ENCODE measurements around the gene VILL. TPM values are rescaled to one million over a fixed set of nuclear protein-coding genes. Genes with fewer than 3 reads are reported as not detected.

The VILL gene
- total RNA-seq: 4.0 TPM
- long read RNA-seq, partial matches to known transcripts: 6 of 6 reads
- long read RNA-seq, other reads (novel, unspliced or antisense): 0 of 6 reads

DNA sequence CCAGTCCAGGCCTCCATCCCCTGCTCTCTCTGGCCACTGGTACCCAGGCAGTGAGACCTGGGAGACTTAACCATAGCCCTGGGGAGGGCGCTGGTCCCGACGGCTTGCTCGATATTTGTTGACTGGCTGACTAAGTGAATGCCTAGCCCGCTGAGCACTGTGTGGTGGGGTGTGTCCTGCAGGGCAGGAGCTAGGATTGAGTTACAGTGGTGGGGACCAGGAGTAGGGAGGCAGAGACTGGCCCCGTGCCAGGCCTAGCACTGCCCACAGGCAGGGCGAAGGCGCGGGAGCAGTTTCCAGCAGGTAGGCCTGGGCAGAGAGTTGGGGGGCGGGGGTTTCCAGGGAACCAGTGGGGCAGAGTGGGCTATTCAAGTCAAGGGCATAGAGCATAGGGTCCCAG lies at the start of gene VILL:
TSS of gene VILL (plus strand) at position 260 of the 400 bp plus-strand sequence. CDS start 2,887 bp downstream, outside the sequence.
- no peak for DNase-seq
- no peak for ATAC-seq (ENCODE audit: poor library complexity)
- intact Hi-C loops (cut with DNase I): no loop called here

DNA sequence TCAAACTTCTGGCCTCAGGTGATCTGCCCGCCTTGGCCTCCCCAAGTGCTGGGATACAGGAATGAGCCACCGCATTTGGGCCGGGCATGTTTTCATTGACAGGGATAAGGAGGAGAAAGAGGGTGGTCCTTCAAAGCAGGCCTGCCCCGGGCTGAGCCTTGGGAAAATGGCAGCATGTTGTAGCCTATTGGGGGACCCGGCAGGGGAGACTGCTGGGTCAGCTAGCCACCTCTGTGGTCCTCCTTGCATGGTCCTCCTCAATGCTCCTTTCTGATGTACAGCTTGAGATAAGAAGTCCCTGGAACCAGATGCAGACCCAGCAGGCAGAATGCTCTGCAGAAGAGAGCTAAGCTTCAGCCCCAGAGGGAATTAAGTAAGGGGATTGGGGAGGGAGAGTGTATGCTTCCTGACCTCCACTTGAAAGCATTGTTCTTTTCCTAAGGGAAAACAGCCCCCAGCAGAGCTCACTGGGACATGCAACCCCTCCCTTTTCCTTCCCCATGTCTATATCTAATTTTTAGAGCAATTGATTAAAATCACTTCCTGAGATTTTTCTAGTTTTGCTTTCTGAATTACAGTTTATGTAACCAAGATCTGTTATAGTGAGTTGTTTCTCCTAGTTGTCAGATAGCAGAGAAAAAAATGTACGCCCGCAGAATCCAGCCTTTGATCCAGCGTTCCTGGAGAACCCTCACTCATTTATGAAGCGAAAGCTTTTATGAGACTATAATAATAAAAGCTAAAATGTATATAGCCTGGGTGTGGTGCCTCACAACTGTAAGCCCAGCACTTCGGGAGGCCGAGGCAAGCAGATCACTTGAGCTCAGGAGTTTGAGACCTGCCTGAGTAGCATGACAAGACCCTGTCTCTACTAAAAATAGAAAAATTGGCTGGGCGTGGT lies 48.7 kb upstream of the VILL start:
- DNase-seq: no peak
- ATAC-seq (ENCODE audit: poor library complexity): no peak
- intact Hi-C loops (cut with DNase I): no loop called here

DNA sequence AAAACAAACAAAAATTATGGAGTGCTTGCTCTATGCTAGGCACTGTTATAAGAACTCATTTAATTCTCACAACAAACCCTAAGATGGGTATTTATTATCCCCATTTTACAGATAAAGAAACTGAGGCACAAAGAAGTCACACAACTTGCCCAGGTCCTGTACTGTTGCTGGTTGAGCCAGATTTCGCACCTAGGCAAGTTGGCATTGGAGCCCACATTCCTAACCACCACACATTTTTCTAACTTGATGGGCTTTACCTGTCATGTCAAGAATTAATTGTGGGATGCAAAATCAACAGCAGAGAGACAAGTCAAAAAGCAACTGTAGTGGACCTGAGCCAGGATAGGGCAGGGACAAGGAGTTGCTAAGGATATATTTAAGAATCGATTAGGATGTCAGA lies 47.9 kb upstream of the VILL start:
- no peak for DNase-seq
- intact Hi-C loops (cut with DNase I): no loop called here

DNA sequence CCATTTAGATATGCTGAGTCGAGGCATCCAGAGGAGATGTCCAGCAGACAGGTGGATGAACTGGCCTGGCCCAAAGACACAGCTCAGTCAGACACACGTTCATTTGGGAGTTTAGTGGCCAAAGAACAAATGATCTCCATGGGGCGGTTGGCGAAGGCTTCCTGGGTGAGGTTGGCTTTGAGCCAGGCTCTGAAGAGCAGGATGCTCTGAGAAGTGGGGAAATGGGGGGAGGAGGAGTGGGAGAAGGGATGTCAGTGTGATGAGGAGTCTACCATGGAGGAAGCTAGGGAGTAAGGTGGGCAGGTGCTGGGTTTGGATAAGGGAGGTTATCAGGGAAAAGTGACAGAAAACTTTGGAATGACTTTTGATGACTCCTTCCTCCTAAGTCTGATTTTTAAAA lies 47.5 kb upstream of the VILL start:
- intact Hi-C loops (cut with DNase I): no loop called here
- DNase-seq (no peak), ATAC-seq (ENCODE audit: poor library complexity) (no peak)

More for the DNA sequence above, 47.9 kb upstream of the VILL start:
- ATAC-seq (ENCODE audit: poor library complexity): no peak

DNA sequence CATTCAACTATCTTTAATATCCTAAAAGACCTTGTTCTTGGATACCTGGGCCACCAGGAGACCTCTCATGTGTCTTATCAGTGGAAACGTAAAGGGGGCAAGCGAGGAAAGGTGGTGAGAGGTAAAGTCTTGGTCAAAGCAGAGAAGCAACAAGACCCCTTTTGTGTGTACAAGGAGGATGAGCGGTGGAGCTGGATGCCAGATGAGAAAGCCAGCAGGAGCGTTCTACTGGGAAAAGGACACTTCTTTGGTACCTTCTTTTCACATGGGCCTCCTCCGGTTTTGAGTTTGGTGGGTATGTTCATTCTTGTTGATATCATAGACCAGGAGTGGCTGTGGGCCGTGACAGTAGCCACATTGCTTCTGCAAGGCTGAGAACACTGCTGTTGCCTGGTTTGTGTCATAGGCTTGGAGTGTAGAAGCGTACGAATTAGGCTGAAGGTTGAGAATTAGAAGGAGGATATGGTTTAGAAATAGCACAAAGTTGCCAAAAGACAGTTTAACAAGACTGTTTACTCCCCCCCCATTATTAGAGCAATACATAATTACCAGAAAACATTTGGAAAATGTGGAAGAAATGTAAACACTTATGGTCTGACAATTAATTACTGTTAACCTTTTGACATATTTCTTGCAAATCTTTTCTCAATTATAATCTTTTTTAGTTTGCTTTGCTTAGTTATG lies 46.8 kb upstream of the VILL start:
- no peak for DNase-seq
- intact Hi-C loops (cut with DNase I): no loop called here
- no peak for ATAC-seq (ENCODE audit: poor library complexity)

DNA sequence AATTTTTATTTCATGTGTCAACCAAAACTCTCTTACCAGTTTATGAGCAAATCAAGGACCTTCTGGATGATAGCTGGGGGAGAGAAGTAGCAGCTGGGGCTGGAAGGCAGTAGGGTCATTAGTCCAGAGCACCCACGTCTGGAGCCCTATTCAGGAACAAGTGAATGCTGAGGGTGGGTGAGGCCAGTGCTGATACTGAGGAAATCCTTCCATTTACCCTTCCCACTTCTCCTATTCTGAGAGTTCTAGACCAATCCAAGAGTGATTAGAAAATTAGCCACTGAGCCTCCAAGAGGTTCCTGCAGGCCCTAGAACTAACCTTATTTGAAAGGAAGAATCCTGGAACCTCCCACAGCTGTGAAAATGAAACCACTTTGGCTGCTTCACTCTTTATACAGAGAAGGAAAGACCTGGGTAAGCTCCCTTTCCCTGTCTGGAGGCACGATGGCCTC lies 46.2 kb upstream of the VILL start:
- DNase-seq: no peak
- peak; percentile 49 for ATAC-seq (ENCODE audit: poor library complexity)
- intact Hi-C loops (cut with DNase I): no loop called here

DNA sequence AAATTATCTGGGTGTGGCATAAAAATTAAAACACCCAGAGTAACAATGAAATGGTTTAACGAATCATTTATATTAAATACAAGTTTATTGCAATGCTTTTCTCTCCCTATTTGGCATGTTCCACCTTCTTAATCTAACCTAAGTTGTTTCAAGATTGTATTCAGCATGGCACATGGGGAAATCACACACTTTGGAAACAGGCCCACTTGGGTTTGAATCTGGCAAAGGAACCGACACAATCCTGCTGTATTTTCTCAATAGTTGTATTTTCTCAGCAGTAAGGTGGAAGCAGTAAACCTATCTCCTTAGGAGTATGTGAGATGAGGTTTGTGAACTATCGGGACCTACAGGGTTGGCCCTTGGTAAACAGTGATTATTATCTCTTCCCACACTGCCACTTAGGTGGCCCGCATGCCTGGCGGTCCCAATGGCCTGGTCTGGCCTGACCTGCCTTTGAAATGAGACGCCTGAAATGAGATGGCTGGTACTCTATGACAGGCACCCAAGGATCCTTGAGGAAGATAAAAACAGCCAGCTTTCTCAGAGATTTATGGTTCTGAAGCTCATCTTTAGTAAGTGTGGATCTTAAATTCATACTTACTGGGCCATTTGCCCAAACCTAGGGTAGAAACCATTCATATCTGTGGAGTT lies 45.3 kb upstream of the VILL start:
- intact Hi-C loops (cut with DNase I): no loop called here
- ATAC-seq (ENCODE audit: poor library complexity): no peak
- DNase-seq: no peak

DNA sequence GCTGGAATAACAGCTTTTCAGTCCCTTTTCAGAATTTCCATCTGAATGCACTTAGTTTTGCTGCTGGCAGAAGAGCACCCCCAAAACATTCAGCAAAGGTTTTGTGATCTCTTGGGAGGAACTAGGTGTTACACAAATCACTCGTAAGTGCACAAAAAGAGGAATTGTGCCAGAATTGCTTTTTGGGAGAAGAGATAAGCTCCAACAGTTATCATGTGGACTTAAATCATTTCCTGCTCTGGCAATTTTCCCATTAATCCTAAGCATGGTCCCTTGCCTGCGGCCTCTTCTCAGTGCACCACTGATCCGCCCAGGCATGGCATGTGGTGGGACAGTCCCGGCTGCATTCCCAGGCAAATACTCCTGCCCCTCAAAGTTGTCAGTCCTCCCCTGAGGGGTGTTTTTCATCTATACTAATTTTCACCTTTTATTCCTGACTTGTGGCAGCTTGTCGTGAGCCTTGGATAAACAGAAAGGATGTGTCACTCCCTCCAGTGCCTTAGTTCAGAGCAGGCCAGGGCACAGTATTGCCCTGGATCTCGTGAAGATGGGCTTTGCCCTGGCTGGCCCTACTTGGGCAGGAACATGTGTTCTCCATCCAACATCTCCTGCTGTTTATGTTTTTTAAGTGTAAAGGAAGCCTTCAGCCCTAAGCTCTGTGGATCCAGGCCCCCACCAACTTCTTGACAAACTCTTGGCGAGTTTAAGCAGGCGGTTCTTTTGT lies 44.6 kb upstream of the VILL start:
- intact Hi-C loops (cut with DNase I): no loop called here
- ATAC-seq (ENCODE audit: poor library complexity): peak; percentile 44
- no peak for DNase-seq

DNA sequence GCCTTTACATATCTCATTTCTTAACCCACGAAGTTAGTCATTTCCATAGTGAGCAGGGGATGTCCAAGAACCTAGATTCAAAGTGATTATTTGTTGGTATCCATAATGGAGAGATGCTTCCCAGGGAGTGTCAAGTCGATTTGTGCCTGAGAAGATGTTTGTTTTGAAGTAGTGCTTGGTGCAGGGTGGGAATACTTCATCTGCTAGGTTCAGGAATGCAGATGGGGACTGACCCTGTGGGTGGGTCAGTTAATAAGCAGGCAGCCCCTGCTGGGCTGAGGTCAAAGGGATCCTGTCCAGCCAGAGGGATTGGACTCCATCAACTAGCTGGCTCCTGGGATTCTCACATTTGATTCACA lies 44.1 kb upstream of the VILL start:
- intact Hi-C loops (cut with DNase I): no loop called here
- ATAC-seq (ENCODE audit: poor library complexity): no peak

DNA sequence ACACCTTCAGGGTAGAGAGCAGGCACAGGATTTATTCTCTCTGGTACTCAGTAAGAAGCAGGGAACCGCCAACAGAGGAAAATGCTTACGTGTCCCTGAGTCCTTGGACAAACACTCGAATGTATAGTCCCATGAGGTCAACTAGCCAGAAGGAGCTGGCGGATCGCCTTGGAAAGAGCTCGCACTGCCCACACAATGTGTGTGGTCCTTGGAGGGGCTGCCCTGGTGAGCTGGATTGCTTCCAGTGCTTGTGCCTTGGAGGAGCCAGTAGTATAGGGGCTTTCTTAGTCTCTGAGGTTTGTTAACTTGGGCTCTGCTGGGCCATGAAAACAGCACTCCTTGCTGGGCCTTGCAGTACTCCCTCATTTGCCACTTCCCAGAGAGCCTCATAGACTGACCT lies 40.7 kb upstream of the VILL start:
- ATAC-seq (ENCODE audit: poor library complexity) (no peak), DNase-seq (no peak)
- intact Hi-C loops (cut with DNase I): no loop called here

More for the DNA sequence above, 44.1 kb upstream of the VILL start:
- no peak for DNase-seq

DNA sequence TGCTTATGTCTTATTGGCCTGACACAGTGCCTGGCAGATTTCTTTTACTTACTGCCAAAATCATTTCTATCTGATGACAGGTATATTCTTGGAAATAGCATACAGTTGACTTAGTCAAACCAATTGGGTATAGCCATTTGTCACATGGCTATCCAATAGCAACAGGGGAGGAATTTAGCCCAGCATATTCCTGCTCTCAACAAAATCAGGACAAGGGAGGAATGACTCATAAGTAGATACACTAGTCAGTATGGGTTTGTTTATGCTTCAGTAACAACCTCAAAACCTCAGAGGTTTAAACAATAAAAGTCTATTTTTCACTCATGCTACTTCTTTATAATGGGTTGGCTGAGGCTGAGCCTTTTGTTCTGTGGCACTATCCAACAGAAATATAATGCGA lies 38.0 kb upstream of the VILL start:
- intact Hi-C loops (cut with DNase I): no loop called here
- ATAC-seq (ENCODE audit: poor library complexity): no peak
- no peak for DNase-seq

DNA sequence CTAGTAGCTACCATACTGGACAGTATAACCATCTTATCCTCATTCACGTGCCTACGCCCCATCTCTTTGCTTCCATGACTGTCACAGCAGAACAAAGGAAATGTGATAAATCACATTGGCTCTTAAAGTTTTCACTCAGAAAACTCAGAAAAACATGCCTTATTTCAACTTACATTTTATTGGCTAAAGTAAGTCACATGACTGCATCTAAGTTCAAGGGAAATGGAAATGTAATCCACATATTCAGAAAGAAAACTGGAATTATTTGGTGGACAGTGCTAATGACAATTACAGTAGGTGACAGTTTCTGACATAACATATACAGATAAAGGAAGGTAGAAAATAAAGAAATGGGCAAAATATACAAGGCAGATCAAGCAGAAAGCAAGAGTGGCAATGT lies 37.4 kb upstream of the VILL start:
- ATAC-seq (ENCODE audit: poor library complexity) (no peak), DNase-seq (no peak)
- intact Hi-C loops (cut with DNase I): no loop called here

DNA sequence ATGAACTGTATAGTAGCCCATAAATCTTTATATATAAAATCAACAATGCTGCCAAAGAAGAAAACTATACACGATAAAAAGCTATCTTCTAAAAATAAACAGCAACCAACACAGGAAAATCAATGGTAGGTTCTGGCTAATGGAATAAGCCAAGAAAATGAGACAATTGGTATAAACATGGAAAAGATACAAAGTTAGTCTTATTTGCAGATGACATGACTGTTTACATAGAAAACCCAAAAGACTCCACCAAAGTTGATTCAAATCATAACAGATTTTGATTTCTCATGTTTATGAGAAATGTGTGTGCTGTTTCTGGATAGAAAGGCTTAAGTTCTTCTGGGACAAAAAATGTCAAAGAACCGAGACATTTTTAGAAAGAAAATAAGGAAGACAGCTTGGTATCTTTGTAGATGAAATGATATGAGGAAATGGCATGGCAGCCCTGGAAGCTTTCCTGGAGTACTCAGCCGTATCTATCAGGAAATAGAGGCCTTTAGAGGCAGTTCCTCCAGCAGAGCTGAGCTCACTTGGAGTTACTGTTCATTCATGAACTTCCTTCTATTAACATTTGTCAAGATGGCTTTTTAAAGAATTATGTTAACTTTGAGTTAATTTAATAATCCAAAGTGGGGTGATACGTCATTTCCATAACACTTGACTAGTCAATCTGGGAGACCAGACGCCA lies 36.7 kb upstream of the VILL start:
- intact Hi-C loops (cut with DNase I): no loop called here
- ATAC-seq (ENCODE audit: poor library complexity) (no peak), DNase-seq (no peak)

DNA sequence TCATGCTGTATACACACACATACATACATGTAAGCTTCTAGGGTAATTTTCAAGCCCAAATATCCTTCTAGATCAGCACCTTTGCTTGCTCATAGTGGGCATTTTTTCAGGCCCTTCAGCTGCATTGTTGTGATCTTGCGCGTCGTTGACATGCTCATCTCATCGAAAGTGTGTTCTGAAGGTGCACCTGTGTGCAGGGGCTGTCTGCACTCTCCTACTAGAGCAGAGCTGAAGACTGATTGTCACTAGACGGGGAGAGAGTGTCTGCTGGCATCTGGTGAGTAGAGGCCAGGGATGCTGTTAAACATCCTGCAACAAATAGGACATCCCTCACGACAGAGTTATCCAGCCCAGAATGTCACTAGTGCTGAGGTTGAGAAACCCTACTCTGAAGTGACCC lies 35.7 kb upstream of the VILL start:
- intact Hi-C loops (cut with DNase I): no loop called here
- DNase-seq (no peak), ATAC-seq (ENCODE audit: poor library complexity) (no peak)

DNA sequence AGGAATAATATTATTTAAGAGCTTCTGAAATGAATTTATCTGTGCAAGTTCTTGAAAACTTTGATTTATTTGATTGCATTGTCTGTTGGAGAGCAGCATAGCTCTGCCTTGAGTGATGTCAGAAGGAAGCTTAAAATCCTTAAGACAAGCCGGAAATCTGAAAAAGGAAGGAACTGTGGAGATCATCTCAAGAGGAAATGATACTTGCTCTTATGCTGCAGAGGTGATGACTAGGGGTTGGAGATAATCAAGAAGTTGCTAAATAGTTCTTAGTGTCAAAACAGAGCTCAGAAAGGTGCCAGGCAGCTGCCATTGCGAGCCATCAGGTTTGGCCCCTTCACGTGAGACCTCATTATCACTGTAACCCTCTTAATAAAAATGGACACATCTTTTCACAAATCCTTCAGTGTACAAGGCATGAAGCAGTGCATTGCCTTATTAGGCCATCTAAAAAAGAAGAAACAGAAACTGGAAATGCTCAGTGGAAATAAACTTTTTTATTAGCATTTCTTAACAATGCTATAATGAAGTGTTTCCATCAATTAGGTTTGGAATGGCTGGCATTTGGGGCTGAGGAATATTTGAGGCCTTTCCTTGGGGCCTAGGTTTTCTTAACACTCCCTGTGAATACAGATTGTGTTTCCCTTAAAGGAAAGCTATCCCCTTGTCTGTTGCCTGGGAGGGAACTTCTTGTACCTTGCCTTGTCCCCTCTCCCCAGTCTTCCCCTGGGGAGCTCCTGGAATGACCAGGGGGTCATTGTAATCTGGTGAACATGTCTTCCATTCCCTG lies 34.5 kb upstream of the VILL start:
- DNase-seq (no peak), ATAC-seq (ENCODE audit: poor library complexity) (peak; percentile 43)
- intact Hi-C loops (cut with DNase I): no loop called here

DNA sequence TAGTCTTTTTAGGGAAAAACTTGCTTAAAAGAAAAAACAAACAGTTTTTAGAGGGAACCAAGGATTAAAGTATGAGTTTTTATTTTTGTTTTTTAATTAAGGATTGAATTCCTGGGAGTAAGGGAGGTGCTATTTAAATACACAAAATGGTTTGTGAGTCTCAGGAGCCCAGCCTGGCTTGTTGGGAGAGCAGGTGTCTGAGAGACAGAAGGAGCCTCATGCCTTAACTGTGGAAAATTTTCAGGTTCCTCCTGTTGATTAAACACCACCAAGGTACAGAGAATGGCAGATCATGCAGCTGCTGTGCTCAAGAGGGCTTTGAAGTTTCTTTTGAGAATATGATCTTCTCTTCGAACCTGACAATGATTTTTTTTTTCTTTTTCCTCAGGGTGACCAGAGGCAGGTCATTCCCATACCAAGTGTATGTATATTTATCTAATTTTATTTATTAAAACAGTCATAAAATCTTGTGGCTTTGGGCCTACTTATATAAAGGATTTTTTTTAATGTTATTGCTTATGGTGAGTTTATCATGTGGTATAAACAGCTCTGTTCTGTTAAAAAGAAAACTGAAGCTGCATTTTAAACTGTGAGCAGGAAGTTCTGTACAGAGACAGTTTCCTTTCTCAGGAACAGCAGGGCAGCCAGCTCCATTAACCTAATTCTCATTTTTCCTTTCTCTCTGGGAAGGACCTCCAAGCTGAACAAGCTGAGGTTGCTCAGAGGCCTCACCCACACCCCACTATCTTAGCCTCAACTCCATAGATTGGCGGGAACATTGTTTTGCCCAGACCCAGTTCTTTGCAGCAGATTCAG lies 33.7 kb upstream of the VILL start:
- intact Hi-C loops (cut with DNase I): no loop called here
- no peak for DNase-seq
- ATAC-seq (ENCODE audit: poor library complexity): peak; percentile 56

DNA sequence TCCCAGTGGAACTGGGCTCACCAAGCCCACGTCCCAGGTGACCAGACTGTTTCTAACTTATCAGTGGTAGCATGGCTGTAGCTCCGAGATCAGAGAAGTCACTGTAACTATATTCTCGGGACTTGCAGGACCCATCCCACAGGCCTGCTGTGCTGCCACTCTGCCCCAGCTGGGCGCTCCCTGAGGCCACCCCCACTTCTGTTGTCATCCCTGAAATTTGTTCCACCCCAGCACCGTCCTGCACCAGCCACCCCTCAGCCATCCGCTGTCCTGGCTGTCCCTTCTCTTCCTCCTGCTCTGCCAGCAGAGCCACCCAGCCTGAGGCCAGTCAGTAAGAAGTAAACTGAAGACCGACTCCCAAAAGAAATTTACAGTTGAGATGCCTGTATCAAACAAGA lies 33.0 kb upstream of the VILL start:
- ATAC-seq (ENCODE audit: poor library complexity): peak; percentile 24
- intact Hi-C loops (cut with DNase I): no loop called here

More for the DNA sequence above, 33.0 kb upstream of the VILL start:
- DNase-seq: no peak

All from Right ventricle myocardium superior (tissue), 1 donor.